ENCODE data around the gene REEP5. TPM values are rescaled to one million over a fixed set of nuclear protein-coding genes. Genes with fewer than 3 reads are reported as not detected.
"Not testable (repeated sequence)": the region's sequence is repeated elsewhere in the genome, so short reads cannot be mapped to it uniquely, and the experiment has no call there.

Gene REEP5
- polyA plus RNA-seq (2012; ENCODE audit: insufficient read depth, insufficient read length): 48.1 TPM

- H3K4me3 ChIP-seq (ENCODE audit: low read length): peak within 1 kb of the TSS; percentile 87
- peak; percentile 59 for DNase-seq (ENCODE audit: low read depth, low spot score)
Observed at GRCh38 chr5:112921833-112922817, at the start of gene REEP5. TSS of gene REEP5 (minus strand) at chr5:112922227. CDS start at chr5:112922190, 37 bp downstream.

GRCh38 chr5:112971276-112971675 lies 49.2 kb upstream of the REEP5 start:
- no peak for DNase-seq (ENCODE audit: low read depth, low spot score)
- no peak overlapping the region for H3K4me3 ChIP-seq (ENCODE audit: low read length)

GRCh38 chr5:112968411-112969106 lies 46.5 kb upstream of the REEP5 start:
- no peak overlapping the region for H3K4me3 ChIP-seq (ENCODE audit: low read length)
- DNase-seq (ENCODE audit: low read depth, low spot score): no peak

GRCh38 chr5:112967520-112968083 lies 45.6 kb upstream of the REEP5 start:
- DNase-seq (ENCODE audit: low read depth, low spot score): no peak
- H3K4me3 ChIP-seq (ENCODE audit: low read length): no peak overlapping the region

- no peak for DNase-seq (ENCODE audit: low read depth, low spot score)
Observed at GRCh38 chr5:112965733-112966306, 43.8 kb upstream of the REEP5 start.

GRCh38 chr5:112963374-112963733 lies 41.3 kb upstream of the REEP5 start:
- H3K4me3 ChIP-seq (ENCODE audit: low read length); DNase-seq (ENCODE audit: low read depth, low spot score): not testable (repeated sequence)

More at GRCh38 chr5:112965733-112966306, 43.8 kb upstream of the REEP5 start:
- no peak overlapping the region for H3K4me3 ChIP-seq (ENCODE audit: low read length)

GRCh38 chr5:112960863-112961504 lies 39.0 kb upstream of the REEP5 start:
- no peak for DNase-seq (ENCODE audit: low read depth, low spot score)
- no peak overlapping the region for H3K4me3 ChIP-seq (ENCODE audit: low read length)

- no peak overlapping the region for H3K4me3 ChIP-seq (ENCODE audit: low read length)
- DNase-seq (ENCODE audit: low read depth, low spot score): no peak
Observed at GRCh38 chr5:112960315-112960714, 38.3 kb upstream of the REEP5 start.

- not testable (repeated sequence) for H3K4me3 ChIP-seq (ENCODE audit: low read length); DNase-seq (ENCODE audit: low read depth, low spot score)
Observed at GRCh38 chr5:112959872-112960271, 37.8 kb upstream of the REEP5 start.

- peak; percentile 28 for DNase-seq (ENCODE audit: low read depth, low spot score)
- H3K4me3 ChIP-seq (ENCODE audit: low read length): no peak overlapping the region
Observed at GRCh38 chr5:112958093-112959088, 36.4 kb upstream of the REEP5 start.

- H3K4me3 ChIP-seq (ENCODE audit: low read length): no peak overlapping the region
Observed at GRCh38 chr5:112957036-112957808, 35.2 kb upstream of the REEP5 start.

GRCh38 chr5:112956606-112957005 lies 34.6 kb upstream of the REEP5 start:
- H3K4me3 ChIP-seq (ENCODE audit: low read length): no peak overlapping the region
- DNase-seq (ENCODE audit: low read depth, low spot score): no peak

More at GRCh38 chr5:112957036-112957808, 35.2 kb upstream of the REEP5 start:
- no peak for DNase-seq (ENCODE audit: low read depth, low spot score)

- no peak for DNase-seq (ENCODE audit: low read depth, low spot score)
- H3K4me3 ChIP-seq (ENCODE audit: low read length): no peak overlapping the region
Observed at GRCh38 chr5:112951124-112951702, 29.2 kb upstream of the REEP5 start.

GRCh38 chr5:112948458-112948857 lies 26.4 kb upstream of the REEP5 start:
- DNase-seq (ENCODE audit: low read depth, low spot score): no peak
- H3K4me3 ChIP-seq (ENCODE audit: low read length): no peak overlapping the region

GRCh38 chr5:112940670-112941069 lies 18.6 kb upstream of the REEP5 start:
- no peak for DNase-seq (ENCODE audit: low read depth, low spot score)
- no peak overlapping the region for H3K4me3 ChIP-seq (ENCODE audit: low read length)

GRCh38 chr5:112938286-112938685 lies 16.3 kb upstream of the REEP5 start:
- H3K4me3 ChIP-seq (ENCODE audit: low read length): no peak overlapping the region
- DNase-seq (ENCODE audit: low read depth, low spot score): no peak

GRCh38 chr5:112935675-112936074 lies 13.6 kb upstream of the REEP5 start:
- no peak overlapping the region for H3K4me3 ChIP-seq (ENCODE audit: low read length)
- no peak for DNase-seq (ENCODE audit: low read depth, low spot score)
